HG03520 (cell line): Measurements from ENCODE around the gene CCIN.
"Not testable (repeated sequence)": the region's sequence is repeated elsewhere in the genome, so short reads cannot be mapped to it uniquely, and the experiment has no call there.

Experiments
- ATAC-seq: cut with Tn5 transposase; IDR thresholded peaks from one replicate; pipeline ENCODE4 v1.9.1; 2021; ENCODE audit warnings: mild to moderate bottlenecking, moderate library complexity; ENCODE audit not compliant: unreplicated experiment

The CCIN gene

DNA sequence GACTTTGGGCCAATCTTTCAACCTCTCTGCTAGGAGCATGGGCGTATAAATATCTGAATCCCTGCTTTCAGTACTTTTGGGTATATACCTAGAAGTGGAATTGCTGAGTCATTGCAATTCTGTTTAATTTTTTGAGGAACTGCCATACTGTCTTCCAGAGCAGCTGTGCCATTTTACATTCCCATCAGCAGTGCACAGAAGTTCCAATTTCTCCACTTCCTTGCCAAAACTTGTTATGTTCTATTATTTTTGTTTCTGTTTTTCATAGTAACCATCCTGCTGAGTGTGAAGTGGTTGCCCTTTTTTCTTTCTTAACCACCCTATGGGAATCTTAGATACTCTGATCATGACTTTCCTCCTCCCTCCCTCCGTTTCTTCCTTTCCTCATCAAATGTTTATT, 11.1 kb upstream of the CCIN start:
- ATAC-seq, result no peak

- no peak for ATAC-seq
Observed at GRCh38 chr9:36158917-36159316, 10.3 kb upstream of the CCIN start.

GRCh38 chr9:36159509-36159908, 9.7 kb upstream of the CCIN start:
- ATAC-seq, result not testable (repeated sequence)

DNA sequence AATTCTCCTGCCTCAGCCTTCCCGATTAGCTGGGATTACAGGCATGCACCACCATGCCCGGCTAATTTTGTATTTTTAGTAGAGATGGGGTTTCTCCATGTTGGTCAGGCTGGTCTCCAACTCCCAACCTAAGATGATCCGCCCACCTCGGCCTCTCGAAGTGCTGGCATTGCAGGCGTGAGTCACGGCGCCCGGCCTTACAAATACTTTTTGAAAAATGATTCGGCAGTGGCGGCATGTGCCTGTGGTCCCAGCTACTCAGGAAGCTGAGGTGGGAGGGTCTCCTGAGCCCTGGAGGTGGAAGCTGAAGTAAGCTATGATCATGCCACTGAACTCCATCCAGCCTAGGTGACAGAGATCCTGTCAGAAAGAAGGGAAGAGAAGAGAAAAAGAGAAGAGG, 9.1 kb upstream of the CCIN start:
- ATAC-seq, result not testable (repeated sequence)

DNA sequence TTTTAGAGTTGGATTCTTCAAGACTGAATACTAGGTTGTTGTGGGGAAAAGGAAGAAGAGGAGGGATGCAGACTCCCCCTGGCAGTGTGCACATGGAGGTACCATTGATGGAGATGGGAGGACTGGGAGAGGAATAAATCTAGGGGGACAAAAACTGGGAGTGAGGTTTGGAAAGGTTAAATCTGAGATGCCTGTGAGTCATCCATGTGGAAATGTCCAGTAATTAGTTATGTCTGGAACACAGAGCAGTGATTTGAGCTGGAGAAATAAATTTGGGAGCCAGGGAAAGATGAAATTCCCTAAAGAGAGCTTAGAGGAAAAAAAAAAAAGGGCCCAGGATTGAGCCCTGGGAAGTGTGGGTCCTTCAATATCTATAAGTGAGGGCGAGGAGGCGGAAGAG, 8.0 kb upstream of the CCIN start:
- ATAC-seq, result no peak

DNA sequence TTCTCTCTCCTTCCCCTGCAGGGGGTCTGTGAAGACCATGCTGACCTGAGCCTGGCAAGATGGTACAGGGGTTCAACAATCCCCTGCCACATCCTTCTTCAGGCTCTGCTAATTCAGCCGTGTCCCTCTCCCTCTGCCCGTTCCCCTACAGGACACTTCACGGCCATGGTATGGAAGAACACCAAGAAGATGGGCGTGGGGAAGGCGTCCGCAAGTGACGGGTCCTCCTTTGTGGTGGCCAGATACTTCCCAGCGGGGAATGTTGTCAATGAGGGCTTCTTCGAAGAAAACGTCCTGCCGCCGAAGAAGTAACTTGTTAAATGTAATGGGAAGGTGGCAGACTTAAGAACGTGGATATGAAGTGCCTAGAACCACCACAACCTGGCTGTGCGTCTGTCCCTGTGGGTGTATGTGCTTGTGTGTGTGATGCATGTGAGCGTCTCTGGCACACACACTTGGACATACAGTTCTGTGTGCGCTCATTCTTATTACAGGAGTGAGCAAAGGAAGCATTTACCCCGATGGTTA, 6.9 kb upstream of the CCIN start:
- ATAC-seq, result no peak

- no peak for ATAC-seq
Observed at GRCh38 chr9:36163049-36163785, 6.0 kb upstream of the CCIN start.

DNA sequence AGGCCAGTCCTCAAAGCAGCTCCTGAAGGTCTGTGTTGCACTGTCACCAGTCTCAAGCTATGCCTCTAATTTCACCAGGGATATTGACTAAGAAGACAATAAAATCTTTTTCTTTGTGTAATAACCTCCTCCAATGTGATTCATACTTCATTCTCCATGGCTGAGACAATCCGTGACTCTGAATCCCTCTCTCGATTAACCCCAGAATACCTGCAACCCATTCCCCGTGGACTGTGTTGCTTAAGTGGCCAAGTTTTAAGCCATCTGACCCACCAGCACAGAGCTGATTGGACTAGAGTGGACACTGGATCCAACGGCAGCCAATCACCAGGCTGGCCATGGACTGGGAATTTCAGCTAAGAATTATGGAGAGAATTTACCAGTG, 5.4 kb upstream of the CCIN start:
- ATAC-seq, result no peak

DNA sequence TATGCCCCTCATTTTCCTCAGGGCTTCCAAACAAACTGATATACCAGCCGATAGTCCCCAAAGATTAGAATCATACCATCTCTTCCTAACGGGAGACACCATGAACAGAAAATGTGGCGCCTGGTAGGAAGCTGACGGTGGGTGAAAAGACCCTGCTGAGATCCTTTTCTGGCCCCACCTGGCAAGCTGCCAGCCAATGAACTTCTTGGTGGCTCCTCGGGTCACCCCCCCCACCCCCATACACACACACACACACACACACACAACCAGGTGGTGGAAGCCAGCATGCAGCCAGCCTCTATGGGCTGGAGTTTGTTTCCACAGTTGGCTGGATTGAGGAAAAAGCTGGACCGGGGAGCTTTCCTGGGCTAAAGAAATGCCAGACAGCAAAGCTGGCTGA, 4.8 kb upstream of the CCIN start:
- no peak for ATAC-seq

GRCh38 chr9:36164989-36165388, 4.2 kb upstream of the CCIN start:
- no peak for ATAC-seq

GRCh38 chr9:36165826-36166167, 3.4 kb upstream of the CCIN start:
- ATAC-seq, result no peak

DNA sequence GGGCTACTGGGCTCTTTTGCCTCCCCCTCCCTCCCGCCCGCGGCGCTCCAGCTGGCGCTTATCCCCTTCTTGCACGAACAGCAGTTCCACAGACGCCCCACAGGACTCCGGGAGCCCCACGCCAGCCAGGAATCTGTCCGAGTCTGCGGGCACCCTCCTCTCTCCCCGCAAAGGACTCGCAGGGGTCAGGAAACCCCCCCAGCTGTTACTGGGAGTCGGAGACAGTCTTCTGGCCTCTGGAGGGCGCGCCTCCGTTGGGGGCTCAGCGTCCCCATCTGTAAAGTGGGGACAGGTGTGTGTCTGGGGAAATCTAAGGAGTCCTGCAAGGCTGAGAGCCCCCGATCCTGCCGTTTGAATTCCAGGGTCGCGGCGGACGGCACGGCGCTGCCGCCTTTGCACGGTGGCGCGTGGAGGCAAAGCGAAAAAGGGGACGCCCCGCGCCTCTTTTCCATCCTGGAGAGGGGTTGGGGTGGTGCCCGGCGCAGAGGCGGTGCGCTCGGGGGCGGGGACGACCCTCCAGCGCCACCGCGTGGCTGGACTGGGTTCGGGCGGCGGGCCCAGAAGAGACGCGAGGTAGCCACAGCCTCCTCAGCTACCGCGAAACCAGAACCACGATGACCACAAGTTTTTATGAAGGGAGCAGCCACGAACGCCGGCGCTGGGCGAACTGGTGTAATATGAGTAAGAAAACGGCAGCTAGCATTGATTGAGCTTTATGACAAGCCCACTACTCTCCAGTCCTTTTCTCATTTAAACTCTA, 2.8 kb upstream of the CCIN start:
- ATAC-seq, result peak; percentile 84

DNA sequence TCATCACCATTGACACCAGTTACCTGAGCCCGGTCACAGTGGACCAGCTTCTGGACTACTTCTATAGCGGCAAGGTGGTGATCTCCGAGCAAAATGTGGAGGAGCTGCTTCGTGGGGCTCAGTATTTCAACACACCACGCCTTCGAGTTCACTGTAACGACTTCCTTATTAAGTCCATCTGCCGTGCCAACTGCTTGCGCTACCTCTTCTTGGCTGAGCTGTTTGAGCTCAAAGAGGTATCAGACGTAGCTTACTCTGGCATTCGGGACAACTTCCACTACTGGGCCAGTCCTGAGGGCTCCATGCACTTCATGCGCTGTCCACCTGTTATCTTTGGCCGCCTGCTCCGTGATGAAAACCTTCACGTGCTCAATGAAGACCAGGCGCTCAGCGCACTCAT, 520 bp downstream of the CCIN start:
- no peak for ATAC-seq

GRCh38 chr9:36170531-36170930, 1.3 kb downstream of the CCIN start:
- ATAC-seq, result no peak

DNA sequence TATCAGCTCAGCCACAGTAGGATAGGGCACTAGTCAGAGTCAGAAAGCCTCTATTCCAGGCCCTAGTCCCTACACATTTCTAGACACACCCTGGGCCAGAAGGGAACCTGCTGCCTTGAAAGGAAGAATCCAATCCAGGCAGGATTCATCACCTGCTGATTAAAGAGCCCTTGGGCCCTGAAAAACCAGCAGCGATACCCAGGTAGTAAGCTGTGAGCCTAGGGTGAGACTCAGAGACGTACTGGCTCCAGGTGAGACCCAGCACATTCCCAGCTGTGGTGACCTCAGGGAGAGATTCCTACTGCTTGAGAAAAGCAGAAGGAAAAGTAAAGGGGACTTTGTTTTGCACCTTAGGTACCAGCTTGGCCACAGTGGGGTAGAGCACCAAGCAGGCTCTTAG, 4.7 kb downstream of the CCIN start:
- ATAC-seq, result no peak

DNA sequence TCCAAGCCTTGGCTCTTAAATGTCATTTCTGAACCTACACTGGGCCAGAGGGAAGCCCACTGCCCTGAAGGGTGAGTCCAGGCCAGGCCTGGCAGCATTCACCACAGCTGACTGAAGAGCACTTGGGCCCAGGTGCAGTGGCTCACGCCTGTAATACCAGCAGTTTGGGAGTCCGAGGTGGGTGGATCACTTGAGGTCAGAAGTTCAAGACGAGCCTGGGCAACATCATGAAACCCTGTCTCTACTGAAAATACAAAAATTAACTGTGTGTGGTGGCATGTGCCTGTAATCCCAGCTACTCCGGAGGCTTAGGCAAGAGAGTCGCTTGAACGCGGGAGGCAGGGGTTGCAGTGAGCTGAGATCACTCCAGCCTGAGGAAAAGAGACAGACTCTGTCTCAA, 5.1 kb downstream of the CCIN start:
- ATAC-seq, result no peak

GRCh38 chr9:36174731-36175130, 5.5 kb downstream of the CCIN start:
- ATAC-seq, result no peak

GRCh38 chr9:36175209-36175608, 6.0 kb downstream of the CCIN start:
- ATAC-seq, result not testable (repeated sequence)

- ATAC-seq, result not testable (repeated sequence)
Observed at GRCh38 chr9:36176496-36176895, 7.3 kb downstream of the CCIN start.

DNA sequence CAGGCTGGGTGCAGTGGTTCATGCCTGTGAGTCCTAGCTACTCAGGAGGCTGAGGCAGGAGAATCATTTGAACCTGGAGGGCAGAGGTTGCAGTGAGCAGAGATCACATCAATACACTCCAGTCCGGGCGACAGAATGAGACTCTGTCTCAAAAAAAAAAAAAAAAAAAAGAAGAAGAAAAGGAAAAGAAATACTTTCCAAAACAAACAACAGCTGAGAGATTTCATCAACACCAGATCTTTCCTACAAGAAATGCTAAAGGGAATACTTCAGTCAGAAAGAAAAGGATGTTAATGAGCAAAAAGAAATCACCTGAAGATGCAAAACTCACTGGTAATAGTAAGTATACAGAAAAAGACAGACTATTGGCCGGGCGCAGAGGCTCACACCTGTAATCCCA, 8.4 kb downstream of the CCIN start:
- no peak for ATAC-seq

- not testable (repeated sequence) for ATAC-seq
Observed at GRCh38 chr9:36180243-36180642, 11.1 kb downstream of the CCIN start.

GRCh38 chr9:36187414-36187813, 18.2 kb downstream of the CCIN start:
- ATAC-seq, result no peak
